ENCODE data around the gene FOLR3. TPM values are rescaled to one million over a fixed set of nuclear protein-coding genes. Genes with fewer than 3 reads are reported as not detected.

Gene FOLR3
- total and polyA plus RNA-seq, 2 experiments from 2014 or later = not detected

DNA sequence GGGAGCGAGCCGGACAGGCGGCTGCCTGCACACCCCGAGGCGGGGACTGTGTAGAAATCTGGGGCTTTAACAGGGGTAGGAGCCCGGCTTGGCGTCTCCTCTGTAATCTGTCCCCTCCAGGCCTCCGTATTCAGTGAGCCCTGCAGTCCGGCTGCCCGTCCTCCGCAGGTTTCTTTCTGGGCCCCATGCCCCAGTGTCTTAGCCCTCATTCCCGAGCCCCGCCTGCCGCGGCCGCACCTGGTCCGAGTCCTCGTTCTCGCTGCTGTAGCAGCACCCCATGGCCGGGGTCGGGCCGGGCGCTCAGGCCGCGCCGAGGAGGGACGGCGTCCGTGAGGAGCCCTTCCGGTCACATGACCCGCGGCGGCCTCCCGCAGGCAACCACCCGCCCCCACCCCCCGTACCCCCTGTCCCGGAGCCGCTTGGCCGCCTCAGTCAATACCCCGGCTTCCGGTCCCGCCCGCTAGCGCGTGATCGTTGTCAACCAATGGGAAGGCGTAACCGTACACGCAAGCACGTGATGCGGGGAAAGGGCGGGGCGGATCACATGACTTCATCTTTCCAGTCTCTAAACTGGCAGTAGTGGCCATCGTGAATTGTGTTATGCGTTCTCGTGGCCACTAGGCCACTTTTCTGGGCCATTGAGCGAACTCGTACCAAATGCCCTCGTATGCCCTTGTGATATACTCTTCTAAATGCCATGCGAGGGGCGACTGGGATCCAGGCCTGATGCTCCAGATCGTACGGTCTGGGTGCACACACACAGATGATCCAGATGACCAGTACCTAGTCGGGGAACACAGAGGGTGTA lies 32.4 kb upstream of the FOLR3 start, which contains the start of gene LAMTOR1:
LAMTOR1 (minus strand) TSS at position 352 of the 808 bp plus-strand sequence; CDS start at position 279, 73 bp downstream.
- Mint-ChIP-seq H3K9me3 (no peaks in the 10 kb centered on the region; the same call in 1 of the 3 replicates), H3K27ac (peak within 1 kb of the TSS; percentile 98), H3K27me3 (ENCODE audit: insufficient read depth, low read depth, poor library complexity) (peaks cover 14% of the 10 kb centered on the region), H3K4me3 (peak within 1 kb of the TSS; percentile 96), H3K4me1 (peaks cover 29% of the 10 kb centered on the region), H3K36me3 (ENCODE audit: low read depth) (peaks cover 30% of the 10 kb centered on the region)
- Histone ChIP-seq H3K27ac (ENCODE audit: low read depth) (peak within 1 kb of the TSS; percentile 90), H3K79me2 (replicated peaks; ENCODE audit: insufficient read depth) (peaks cover 29% of the 10 kb centered on the region), H3K4me2 (peak within 1 kb of the TSS; percentile 96), H2AFZ (no peak within 1 kb of the TSS), H3K27me3 (ENCODE audit: insufficient read depth) (no peaks in the 10 kb centered on the region), H3K4me3 (peak within 1 kb of the TSS; percentile 99), H3K9me2 (ENCODE audit: insufficient read depth) (no peaks in the 10 kb centered on the region), H3F3A (replicated peaks; ENCODE audit: low read depth) (peaks cover 9% of the 10 kb centered on the region; the same call in 1 of the 2 replicates), H3K36me3 (ENCODE audit: insufficient read depth) (no peaks in the 10 kb centered on the region; the same call in 1 of the 2 replicates), H3K4me1 (ENCODE audit: insufficient read depth) (peaks cover 6% of the 10 kb centered on the region; the same call in 1 of the 2 replicates), H4K20me1 (replicated peaks; ENCODE audit: insufficient read depth) (no peaks in the 10 kb centered on the region; the same call in none of the 2 replicates)
- DNase-seq (ENCODE audit: low spot score) (peak; percentile 100), ATAC-seq (peak; percentile 92)
- TF ChIP-seq, protein P1, sequence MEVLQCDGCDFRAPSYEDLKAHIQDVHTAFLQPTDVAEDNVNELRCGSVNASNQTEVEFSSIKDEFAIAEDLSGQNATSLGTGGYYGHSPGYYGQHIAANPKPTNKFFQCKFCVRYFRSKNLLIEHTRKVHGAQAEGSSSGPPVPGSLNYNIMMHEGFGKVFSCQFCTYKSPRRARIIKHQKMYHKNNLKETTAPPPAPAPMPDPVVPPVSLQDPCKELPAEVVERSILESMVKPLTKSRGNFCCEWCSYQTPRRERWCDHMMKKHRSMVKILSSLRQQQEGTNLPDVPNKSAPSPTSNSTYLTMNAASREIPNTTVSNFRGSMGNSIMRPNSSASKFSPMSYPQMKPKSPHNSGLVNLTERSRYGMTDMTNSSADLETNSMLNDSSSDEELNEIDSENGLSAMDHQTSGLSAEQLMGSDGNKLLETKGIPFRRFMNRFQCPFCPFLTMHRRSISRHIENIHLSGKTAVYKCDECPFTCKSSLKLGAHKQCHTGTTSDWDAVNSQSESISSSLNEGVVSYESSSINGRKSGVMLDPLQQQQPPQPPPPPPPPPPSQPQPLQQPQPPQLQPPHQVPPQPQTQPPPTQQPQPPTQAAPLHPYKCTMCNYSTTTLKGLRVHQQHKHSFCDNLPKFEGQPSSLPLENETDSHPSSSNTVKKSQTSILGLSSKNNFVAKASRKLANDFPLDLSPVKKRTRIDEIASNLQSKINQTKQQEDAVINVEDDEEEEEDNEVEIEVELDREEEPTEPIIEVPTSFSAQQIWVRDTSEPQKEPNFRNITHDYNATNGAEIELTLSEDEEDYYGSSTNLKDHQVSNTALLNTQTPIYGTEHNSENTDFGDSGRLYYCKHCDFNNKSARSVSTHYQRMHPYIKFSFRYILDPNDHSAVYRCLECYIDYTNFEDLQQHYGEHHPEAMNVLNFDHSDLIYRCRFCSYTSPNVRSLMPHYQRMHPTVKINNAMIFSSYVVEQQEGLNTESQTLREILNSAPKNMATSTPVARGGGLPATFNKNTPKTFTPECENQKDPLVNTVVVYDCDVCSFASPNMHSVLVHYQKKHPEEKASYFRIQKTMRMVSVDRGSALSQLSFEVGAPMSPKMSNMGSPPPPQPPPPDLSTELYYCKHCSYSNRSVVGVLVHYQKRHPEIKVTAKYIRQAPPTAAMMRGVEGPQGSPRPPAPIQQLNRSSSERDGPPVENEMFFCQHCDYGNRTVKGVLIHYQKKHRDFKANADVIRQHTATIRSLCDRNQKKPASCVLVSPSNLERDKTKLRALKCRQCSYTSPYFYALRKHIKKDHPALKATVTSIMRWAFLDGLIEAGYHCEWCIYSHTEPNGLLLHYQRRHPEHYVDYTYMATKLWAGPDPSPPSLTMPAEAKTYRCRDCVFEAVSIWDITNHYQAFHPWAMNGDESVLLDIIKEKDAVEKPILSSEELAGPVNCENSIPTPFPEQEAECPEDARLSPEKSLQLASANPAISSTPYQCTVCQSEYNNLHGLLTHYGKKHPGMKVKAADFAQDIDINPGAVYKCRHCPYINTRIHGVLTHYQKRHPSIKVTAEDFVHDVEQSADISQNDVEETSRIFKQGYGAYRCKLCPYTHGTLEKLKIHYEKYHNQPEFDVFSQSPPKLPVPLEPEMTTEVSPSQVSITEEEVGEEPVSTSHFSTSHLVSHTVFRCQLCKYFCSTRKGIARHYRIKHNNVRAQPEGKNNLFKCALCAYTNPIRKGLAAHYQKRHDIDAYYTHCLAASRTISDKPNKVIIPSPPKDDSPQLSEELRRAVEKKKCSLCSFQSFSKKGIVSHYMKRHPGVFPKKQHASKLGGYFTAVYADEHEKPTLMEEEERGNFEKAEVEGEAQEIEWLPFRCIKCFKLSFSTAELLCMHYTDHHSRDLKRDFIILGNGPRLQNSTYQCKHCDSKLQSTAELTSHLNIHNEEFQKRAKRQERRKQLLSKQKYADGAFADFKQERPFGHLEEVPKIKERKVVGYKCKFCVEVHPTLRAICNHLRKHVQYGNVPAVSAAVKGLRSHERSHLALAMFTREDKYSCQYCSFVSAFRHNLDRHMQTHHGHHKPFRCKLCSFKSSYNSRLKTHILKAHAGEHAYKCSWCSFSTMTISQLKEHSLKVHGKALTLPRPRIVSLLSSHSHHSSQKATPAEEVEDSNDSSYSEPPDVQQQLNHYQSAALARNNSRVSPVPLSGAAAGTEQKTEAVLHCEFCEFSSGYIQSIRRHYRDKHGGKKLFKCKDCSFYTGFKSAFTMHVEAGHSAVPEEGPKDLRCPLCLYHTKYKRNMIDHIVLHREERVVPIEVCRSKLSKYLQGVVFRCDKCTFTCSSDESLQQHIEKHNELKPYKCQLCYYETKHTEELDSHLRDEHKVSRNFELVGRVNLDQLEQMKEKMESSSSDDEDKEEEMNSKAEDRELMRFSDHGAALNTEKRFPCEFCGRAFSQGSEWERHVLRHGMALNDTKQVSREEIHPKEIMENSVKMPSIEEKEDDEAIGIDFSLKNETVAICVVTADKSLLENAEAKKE (CRISPR knock-in tag; IDR thresholded peaks at IDR 0.05) = no peak
- TF ChIP-seq, protein P2, sequence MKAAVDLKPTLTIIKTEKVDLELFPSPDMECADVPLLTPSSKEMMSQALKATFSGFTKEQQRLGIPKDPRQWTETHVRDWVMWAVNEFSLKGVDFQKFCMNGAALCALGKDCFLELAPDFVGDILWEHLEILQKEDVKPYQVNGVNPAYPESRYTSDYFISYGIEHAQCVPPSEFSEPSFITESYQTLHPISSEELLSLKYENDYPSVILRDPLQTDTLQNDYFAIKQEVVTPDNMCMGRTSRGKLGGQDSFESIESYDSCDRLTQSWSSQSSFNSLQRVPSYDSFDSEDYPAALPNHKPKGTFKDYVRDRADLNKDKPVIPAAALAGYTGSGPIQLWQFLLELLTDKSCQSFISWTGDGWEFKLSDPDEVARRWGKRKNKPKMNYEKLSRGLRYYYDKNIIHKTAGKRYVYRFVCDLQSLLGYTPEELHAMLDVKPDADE (IDR thresholded peaks at IDR 0.05) = no peak; the same call in 1 of the 2 replicates
- TF ChIP-seq ZNF114 (CRISPR knock-in tag; IDR thresholded peaks at IDR 0.05) (no peak), POLR2AphosphoS5 (IDR thresholded peaks at IDR 0.05; ENCODE audit: low read depth) (peak; percentile 68), ZNF331 (CRISPR knock-in tag; IDR thresholded peaks at IDR 0.05; ENCODE audit: low read depth) (no peak), EZH2phosphoT487 (IDR thresholded peaks at IDR 0.05; ENCODE audit: unreplicated experiment) (no peak), JUNB (IDR thresholded peaks at IDR 0.05; ENCODE audit: unreplicated experiment) (no peak), EZH2 (IDR thresholded peaks at IDR 0.05; ENCODE audit: low read depth, unreplicated experiment) (no peak), NANOG (IDR thresholded peaks at IDR 0.05; ENCODE audit: borderline replicate concordance) (no peak), STAT1 (IDR thresholded peaks at IDR 0.05; ENCODE audit: unreplicated experiment) (no peak), CREB1 (CRISPR knock-in tag; IDR thresholded peaks at IDR 0.05; ENCODE audit: low read depth) (peak; percentile 70; the same call in 1 of the 2 replicates)
- TF ChIP-seq, protein P3, sequence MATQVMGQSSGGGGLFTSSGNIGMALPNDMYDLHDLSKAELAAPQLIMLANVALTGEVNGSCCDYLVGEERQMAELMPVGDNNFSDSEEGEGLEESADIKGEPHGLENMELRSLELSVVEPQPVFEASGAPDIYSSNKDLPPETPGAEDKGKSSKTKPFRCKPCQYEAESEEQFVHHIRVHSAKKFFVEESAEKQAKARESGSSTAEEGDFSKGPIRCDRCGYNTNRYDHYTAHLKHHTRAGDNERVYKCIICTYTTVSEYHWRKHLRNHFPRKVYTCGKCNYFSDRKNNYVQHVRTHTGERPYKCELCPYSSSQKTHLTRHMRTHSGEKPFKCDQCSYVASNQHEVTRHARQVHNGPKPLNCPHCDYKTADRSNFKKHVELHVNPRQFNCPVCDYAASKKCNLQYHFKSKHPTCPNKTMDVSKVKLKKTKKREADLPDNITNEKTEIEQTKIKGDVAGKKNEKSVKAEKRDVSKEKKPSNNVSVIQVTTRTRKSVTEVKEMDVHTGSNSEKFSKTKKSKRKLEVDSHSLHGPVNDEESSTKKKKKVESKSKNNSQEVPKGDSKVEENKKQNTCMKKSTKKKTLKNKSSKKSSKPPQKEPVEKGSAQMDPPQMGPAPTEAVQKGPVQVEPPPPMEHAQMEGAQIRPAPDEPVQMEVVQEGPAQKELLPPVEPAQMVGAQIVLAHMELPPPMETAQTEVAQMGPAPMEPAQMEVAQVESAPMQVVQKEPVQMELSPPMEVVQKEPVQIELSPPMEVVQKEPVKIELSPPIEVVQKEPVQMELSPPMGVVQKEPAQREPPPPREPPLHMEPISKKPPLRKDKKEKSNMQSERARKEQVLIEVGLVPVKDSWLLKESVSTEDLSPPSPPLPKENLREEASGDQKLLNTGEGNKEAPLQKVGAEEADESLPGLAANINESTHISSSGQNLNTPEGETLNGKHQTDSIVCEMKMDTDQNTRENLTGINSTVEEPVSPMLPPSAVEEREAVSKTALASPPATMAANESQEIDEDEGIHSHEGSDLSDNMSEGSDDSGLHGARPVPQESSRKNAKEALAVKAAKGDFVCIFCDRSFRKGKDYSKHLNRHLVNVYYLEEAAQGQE (IDR thresholded peaks at IDR 0.05; ENCODE audit: unreplicated experiment) = no peak
- TF ChIP-seq, protein P4, sequence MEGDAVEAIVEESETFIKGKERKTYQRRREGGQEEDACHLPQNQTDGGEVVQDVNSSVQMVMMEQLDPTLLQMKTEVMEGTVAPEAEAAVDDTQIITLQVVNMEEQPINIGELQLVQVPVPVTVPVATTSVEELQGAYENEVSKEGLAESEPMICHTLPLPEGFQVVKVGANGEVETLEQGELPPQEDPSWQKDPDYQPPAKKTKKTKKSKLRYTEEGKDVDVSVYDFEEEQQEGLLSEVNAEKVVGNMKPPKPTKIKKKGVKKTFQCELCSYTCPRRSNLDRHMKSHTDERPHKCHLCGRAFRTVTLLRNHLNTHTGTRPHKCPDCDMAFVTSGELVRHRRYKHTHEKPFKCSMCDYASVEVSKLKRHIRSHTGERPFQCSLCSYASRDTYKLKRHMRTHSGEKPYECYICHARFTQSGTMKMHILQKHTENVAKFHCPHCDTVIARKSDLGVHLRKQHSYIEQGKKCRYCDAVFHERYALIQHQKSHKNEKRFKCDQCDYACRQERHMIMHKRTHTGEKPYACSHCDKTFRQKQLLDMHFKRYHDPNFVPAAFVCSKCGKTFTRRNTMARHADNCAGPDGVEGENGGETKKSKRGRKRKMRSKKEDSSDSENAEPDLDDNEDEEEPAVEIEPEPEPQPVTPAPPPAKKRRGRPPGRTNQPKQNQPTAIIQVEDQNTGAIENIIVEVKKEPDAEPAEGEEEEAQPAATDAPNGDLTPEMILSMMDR (conservative IDR thresholded peaks at IDR 0.05; ENCODE audit: low read depth in 2 of 2) = peak in 1 of 2 experiments; percentile 46; a peak in 3 of 4 replicates

Data from GM23338 (cell line).